GM18870 (cell line): ENCODE measurements around the gene ANKRD39.
"Not testable (repeated sequence)": the region's sequence is repeated elsewhere in the genome, so short reads cannot be mapped to it uniquely, and the experiment has no call there.

Experiments
- ATAC-seq: cut with Tn5 transposase; IDR thresholded peaks from one replicate; pipeline ENCODE4 v1.9.1; 2021; ENCODE audit warnings: moderate library complexity; ENCODE audit not compliant: unreplicated experiment

Gene ANKRD39

DNA sequence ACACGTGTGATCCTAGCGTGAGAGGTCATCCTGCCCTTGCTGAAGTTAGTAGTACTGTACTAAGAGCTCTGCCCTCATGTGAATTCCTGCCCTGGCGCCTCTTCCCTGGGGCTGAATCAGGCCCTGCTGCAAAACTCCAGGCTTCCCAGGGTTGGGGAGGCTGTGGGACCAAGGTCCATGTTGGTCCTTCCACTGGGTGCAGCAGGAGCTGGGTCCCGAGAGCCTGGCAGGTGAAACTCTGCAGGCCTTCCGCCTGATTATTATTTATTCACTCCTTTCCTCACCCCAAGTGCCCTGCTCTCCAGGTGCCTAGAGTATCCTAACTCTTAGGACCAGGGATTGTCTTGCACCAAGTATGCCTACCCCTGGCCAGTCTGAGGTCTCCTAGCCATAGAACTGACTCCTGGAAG is 47.0 kb downstream of the ANKRD39 start:
- no peak for ATAC-seq

- no peak for ATAC-seq
Observed at GRCh38 chr2:96809951-96810782, 47.6 kb downstream of the ANKRD39 start.

GRCh38 chr2:96809216-96809882 is 48.5 kb downstream of the ANKRD39 start:
- no peak for ATAC-seq

- no peak for ATAC-seq
Observed at GRCh38 chr2:96808176-96808837, 49.5 kb downstream of the ANKRD39 start.

GRCh38 chr2:96807127-96807471 is 50.7 kb downstream of the ANKRD39 start:
- no peak for ATAC-seq

- ATAC-seq = no peak
Observed at GRCh38 chr2:96806468-96807126, 51.2 kb downstream of the ANKRD39 start.

DNA sequence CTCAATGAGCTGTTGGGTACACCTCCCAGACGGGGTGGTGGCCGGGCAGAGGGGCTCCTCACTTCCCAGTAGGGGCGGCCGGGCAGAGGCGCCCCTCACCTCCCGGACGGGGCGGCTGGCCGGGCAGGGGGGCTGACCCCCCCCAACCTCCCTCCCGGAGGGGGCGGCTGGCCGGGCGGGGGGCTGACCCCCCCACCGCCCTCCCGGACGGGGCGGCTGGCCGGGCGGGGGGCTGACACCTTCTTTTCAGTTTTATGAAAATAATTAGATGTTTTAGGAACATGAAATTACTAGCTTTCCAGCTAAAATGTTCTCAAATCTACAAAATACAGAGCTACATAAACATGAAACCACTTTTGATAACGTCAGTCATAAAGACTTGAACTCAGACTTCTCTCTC is 51.9 kb downstream of the ANKRD39 start:
- not testable (repeated sequence) for ATAC-seq

DNA sequence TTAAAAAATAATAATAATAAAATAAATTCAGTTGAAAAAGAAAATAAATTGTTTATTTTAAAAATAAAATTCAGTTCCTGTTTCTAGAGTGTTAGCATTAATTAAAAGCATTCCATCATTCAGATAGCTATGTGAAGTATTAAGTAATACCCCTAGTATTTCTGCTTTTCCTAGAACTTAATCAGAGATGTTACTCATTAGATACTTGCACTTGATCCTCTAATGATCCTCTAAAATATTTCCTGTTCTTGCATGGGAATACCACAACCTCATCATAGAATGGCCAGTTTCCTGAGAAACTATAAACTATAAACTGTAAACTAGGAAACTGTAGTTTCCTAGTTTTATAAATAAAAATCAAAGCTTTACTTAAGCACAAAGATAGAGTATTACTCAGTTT is 52.8 kb downstream of the ANKRD39 start:
- ATAC-seq = no peak

DNA sequence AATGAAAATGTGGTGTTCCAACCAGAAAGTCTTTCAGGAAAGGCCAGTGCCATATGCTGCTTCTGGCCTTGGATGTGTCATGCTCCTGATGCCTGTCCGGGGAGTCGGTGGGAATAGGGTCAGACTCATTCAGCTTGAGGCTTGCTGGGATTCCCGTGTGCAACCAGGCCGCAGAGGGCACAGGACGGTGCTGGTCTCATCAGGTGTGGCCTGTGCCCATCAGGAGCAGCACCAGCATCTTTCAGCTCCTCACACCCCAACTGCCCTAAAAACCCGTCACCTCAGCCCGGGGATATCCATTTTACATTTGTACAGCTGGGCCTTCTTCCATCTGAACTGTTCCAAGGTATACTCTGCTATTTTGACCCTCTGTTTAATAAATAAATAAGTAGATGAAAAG is 55.1 kb downstream of the ANKRD39 start:
- ATAC-seq = no peak

DNA sequence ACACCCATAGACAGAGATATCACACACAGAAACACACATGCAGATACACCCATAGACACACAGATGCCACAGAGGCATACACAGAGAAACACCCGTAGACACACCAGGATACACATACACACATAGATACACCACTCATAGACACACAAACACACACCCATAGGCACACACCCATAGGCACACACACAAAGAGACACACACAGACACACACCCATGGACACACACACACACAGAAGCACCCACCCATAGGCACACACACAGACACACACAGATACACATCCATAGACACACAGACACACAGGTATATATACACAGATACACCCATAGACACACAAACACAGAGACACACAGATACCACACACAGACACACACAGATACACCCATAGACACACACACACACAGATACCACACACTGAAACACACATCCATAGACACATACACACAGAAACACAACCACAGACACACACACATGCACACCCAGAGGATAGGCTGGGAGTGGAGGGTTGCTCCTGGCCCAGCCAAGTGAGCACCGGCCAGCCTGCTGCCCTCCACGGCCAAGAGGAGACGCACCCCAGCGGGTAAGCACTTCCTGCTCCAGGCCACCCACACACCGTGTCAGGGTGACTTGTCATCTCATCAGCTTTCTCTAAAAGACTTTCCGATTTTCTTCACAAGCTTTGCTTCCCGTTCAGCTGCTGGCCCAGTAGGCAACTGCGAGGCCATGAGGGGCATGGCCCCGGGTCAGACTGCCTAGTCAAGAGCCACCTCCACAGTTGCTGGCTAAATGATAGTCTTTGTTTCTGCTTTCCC is 55.8 kb downstream of the ANKRD39 start:
- ATAC-seq = no peak

- peak; percentile 73 for ATAC-seq
Observed at GRCh38 chr2:96801005-96801785, 56.6 kb downstream of the ANKRD39 start.

GRCh38 chr2:96800061-96801004 is 57.5 kb downstream of the ANKRD39 start:
- peak; percentile 22 for ATAC-seq

- ATAC-seq = no peak
Observed at GRCh38 chr2:96799623-96799935, 58.2 kb downstream of the ANKRD39 start.

DNA sequence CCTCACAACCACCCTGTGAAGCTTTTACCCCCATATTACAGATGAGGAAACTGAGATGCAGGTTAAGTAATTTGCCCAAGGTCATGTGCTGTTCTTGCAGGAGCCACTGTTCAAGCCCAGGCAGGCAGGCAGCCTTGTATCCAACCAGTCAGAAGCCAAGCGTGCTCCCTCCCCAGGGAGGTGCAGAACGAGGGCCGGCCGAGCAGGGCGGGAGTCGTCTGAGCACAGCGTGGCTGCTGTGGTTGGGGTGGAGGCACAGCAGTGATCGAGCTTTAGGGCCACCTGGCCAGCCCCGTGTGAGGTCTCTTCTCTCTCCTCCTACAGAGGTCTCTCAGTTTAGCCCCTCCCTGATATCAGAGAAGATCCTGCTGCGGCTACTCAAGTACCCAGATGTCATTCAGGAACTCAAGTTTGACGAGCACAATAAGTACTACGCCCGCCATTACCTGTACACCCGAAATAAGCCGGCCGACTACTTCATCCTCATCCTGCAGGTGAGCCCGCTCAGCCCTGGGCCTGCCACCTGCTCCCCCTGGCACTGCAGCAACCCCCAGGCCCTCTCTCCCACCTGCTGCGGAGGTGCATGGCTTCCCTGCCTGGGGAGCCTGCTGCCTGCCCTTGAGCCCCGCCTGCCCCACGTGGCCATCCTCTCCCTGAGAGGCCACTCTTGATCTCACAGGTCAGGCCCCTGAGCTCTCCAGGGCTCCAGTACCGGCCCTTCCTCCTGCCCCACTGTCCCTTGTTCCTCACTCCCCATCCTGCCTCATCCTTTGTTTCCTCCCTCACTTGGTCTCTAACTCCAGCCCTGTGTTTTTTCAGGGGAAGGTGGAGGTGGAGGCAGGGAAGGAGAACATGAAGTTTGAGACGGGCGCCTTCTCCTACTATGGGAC is 58.8 kb downstream of the ANKRD39 start:
- no peak for ATAC-seq
